HG03039 (cell line): Measurements from ENCODE around the gene SUN5.
"Not testable (repeated sequence)": the region's sequence is repeated elsewhere in the genome, so short reads cannot be mapped to it uniquely, and the experiment has no call there.

ENCODE experiments used
- ATAC-seq: cut with Tn5 transposase; IDR thresholded peaks from one replicate; pipeline ENCODE4 v1.9.1; 2021; ENCODE audit warnings: mild to moderate bottlenecking, moderate library complexity; ENCODE audit not compliant: unreplicated experiment

Gene SUN5

GRCh38 chr20:32978009-32978335, 26.3 kb downstream of the SUN5 start:
- no peak for ATAC-seq

GRCh38 chr20:32977281-32978008, 26.8 kb downstream of the SUN5 start:
- no peak for ATAC-seq

GRCh38 chr20:32976746-32977145, 27.5 kb downstream of the SUN5 start:
- no peak for ATAC-seq

GRCh38 chr20:32975698-32976674, 28.2 kb downstream of the SUN5 start:
- ATAC-seq = no peak

- ATAC-seq = not testable (repeated sequence)
These were observed 29.1 kb downstream of the SUN5 start for GRCh38 chr20:32975121-32975520.

- ATAC-seq = not testable (repeated sequence)
These were observed 29.8 kb downstream of the SUN5 start for GRCh38 chr20:32974204-32975064.

GRCh38 chr20:32973077-32973717, 31.0 kb downstream of the SUN5 start:
- ATAC-seq = no peak

- peak; percentile 48 for ATAC-seq
These were observed 31.8 kb downstream of the SUN5 start for GRCh38 chr20:32972181-32973076.

- ATAC-seq = peak; percentile 12
These were observed 32.5 kb downstream of the SUN5 start for GRCh38 chr20:32971703-32972161.

GRCh38 chr20:32970973-32971300, 33.3 kb downstream of the SUN5 start:
- ATAC-seq = no peak

GRCh38 chr20:32970115-32970972, 33.9 kb downstream of the SUN5 start:
- no peak for ATAC-seq

GRCh38 chr20:32969356-32970114, 34.7 kb downstream of the SUN5 start:
- ATAC-seq = no peak

- ATAC-seq = no peak
These were observed 35.6 kb downstream of the SUN5 start for GRCh38 chr20:32968478-32969241.

- no peak for ATAC-seq
These were observed 36.2 kb downstream of the SUN5 start for GRCh38 chr20:32967961-32968457.

GRCh38 chr20:32966881-32967781, 37.1 kb downstream of the SUN5 start:
- no peak for ATAC-seq

GRCh38 chr20:32966382-32966781, 37.9 kb downstream of the SUN5 start:
- ATAC-seq = no peak
